RWPE1 (cell line): ENCODE results near the gene FCGBP.

ENCODE experiments used
- CTCF ChIA-PET: fragments of 350-600 bp; sonication (Branson Sonifier 250); formaldehyde crosslinking; extraction: SDS; loops from one replicate; lab custom pipeline; 2021; lab: Yijun Ruan, JAX
- POLR2A ChIA-PET: fragments of 400-600 bp; formaldehyde crosslinking; extraction: SDS; loops from one replicate; lab custom pipeline; 2020; ENCODE audit warnings: antibody characterized with exemption; ENCODE audit not compliant: low non-redundant PET; lab: Yijun Ruan, JAX
- DNase-seq: peaks from one replicate; pipeline ENCODE4 v3.0.0; 2012; ENCODE audit warnings: low spot score
- H3K27ac ChIP-seq: fragments of 450-650 bp; 2 replicates; pipeline ENCODE4 v1.5.1; 2017
- TF ChIP-seq, protein P1 (sequence below): fragments of 450-650 bp; conservative IDR thresholded peaks from 2 replicates; pipeline ENCODE4 v1.5.1; 2017; ENCODE audit warnings: low read depth, mild to moderate bottlenecking

FCGBP gene

DNA sequence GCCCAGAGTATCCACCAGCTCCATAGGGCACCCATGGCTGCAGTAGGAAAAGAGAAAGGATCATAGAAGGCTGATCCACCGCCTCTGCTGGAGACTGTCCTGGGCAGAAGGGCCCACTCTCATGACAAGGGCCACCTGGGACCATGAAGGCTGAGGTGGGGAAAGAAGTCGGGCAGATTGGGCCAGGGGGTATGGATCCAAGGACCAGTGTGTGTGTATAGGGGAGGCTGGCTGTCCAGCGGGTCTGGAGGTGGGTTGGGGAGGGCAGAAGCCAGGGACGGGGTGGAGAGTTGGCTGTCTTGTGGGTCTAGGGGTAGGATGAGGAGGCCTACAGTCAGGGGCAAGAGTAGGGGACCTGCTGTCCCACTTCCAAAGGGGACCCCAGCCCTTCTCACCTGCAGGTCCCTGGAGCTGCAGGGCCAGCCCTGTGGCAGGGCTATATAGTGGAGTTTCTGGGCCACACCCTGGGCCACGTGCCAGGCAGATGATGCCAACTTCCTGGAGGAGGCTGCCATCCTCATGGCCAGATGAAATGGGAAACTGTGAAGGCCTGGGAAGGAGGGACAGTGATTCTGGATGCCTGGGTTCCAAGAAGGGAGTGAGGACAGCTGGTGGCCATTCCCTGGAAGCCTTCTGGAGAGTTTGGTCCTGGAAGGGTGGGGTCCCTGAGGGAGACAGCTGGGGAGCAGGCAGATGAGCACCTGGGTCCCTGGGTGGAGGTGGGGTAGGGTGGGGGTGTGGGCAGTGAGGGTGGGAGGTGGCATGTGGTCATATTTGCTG, at the start of gene FCGBP:
Gene FCGBP (minus strand): TSS at position 51 of the 780 bp plus-strand sequence.
- no peak for DNase-seq
- TF ChIP-seq, protein P1, sequence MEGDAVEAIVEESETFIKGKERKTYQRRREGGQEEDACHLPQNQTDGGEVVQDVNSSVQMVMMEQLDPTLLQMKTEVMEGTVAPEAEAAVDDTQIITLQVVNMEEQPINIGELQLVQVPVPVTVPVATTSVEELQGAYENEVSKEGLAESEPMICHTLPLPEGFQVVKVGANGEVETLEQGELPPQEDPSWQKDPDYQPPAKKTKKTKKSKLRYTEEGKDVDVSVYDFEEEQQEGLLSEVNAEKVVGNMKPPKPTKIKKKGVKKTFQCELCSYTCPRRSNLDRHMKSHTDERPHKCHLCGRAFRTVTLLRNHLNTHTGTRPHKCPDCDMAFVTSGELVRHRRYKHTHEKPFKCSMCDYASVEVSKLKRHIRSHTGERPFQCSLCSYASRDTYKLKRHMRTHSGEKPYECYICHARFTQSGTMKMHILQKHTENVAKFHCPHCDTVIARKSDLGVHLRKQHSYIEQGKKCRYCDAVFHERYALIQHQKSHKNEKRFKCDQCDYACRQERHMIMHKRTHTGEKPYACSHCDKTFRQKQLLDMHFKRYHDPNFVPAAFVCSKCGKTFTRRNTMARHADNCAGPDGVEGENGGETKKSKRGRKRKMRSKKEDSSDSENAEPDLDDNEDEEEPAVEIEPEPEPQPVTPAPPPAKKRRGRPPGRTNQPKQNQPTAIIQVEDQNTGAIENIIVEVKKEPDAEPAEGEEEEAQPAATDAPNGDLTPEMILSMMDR = no peak
- H3K27ac ChIP-seq = no peak within 1 kb of the TSS
- CTCF ChIA-PET = no interaction called here
- POLR2A ChIA-PET = no interaction called here

DNA sequence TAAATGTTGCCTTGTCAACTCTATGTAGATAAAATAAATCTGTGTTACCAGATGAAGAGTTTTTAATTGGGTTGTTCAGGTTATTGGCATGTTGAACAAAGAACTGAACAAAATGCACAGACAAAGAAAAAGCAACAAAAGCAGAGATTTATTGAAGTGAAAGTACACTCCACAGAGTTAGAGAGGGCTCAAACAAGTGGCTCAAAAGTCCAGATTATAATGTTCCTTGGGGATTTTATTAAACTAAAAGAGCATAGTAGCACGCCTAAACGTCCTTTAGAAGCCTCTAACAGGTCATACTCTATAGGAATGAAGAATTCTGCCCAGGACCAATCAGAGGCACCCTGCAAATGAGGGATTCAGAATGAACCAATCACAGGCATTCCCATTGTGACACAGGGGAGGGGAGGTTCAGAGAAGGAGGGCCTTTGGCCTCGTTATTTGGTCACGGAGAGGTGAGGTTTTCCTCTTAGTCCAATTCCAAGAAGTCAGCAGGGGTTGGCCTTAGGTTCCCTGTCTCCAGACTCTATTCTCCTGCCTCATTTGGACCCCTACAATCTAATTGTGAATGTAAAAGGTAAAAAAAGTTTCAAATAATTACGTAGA, 49.4 kb upstream of the FCGBP start:
- DNase-seq = no peak
- no peak overlapping the region for H3K27ac ChIP-seq
- TF ChIP-seq, protein P1 = no peak
- ChIA-PET POLR2A (no interaction called here), CTCF (interaction anchor here (0.6 kb wide), 2 partner anchors 170 to 547 kb away, joined by 3 to 5 read pairs; no protein-coding TSS in a partner anchor)

- ChIA-PET CTCF (no interaction called here), POLR2A (no interaction called here)
- TF ChIP-seq, protein P1 = no peak
- no peak overlapping the region for H3K27ac ChIP-seq
- DNase-seq = no peak
These were observed 48.4 kb upstream of the FCGBP start for GRCh38 chr19:39982883-39983282.

DNA sequence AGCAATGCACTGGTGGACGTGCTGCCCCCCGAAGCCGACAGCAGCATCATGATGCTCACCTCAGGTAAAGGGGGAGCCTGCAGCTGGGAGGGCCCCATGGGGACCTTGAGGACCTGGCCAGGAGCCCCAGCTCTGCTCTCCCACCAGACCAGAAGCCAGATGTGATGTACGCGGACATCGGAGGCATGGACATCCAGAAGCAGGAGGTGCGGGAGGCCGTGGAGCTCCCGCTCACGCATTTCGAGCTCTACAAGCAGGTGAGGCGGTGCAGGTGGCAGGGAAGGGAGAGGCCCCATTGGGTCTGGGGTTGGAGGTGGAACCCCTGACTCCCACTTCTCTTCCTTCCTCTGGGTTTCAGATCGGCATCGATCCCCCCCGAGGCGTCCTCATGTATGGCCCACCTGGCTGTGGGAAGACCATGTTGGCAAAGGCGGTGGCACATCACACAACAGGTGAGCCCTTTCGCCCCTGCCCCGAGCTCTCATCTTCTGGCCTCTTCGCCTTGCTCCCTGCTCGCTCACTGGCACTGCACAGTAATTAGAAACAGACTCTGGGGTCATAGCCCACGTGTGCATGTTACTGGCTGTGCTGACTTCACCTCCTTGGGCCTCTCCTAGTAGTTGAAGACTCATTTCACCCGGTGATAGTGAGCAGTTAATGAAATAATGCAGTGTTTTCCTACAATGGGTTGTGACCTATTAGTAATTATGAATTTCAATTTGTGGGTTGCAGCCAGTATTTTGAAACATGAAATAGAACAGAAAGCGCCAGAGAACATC, 40.1 kb upstream of the FCGBP start:
- no peak overlapping the region for H3K27ac ChIP-seq
- CTCF ChIA-PET = no interaction called here
- no peak for DNase-seq
- TF ChIP-seq, protein P1 = no peak
- POLR2A ChIA-PET = no interaction called here

GRCh38 chr19:39971380-39972035, 37.1 kb upstream of the FCGBP start:
- peak; percentile 20 for DNase-seq
- TF ChIP-seq, protein P1 = no peak
- CTCF ChIA-PET = interaction anchor here (0.5 to 1.8 kb wide), 5 partner anchors 128 to 463 kb away, joined by 3 to 7 read pairs (median 4); no protein-coding TSS in a partner anchor
- H3K27ac ChIP-seq = peak overlapping the region; percentile 88
- POLR2A ChIA-PET = interaction anchor here (1.0 kb wide), 1 partner anchor 32 kb away, joined by 3 read pairs; no protein-coding TSS in a partner anchor
